ENCODE data around the gene NCR3LG1.
"Not testable (repeated sequence)": the region's sequence is repeated elsewhere in the genome, so short reads cannot be mapped to it uniquely, and the experiment has no call there.

NCR3LG1 gene

DNA sequence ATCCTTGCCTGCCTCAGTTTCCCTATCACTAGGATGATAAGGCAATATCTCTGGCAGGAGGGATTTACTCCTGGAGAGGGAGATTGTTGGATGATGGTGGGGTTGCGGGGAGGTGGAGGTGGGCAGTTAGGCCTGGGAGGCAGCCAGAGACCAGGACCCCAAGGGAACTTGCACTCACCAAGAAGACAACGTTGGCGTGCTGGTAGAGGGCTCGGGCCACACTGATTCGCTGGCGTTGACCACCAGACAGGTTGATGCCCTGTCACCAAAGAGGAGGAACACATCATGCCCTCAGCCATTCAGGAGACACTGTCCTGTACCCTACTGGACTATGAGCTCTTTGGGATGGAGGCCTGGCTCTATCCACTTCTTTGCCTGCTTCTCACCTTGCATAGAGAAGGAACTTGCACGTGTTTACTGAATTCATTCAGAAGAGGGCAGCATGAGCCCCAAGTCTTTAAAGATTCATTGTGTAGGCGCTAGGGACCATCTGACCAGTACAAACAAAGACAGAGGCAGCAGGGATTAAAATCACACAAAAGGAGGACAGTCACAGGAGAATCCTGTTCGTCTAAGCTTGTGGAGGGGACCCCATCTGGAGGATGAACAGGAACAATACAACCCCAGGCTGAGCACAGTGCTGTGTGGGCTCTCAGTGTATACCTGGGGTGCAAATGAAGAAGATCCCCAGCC, 61.0 kb downstream of the NCR3LG1 start:
- no peak for DNase-seq (ENCODE audit: low read depth)

DNA sequence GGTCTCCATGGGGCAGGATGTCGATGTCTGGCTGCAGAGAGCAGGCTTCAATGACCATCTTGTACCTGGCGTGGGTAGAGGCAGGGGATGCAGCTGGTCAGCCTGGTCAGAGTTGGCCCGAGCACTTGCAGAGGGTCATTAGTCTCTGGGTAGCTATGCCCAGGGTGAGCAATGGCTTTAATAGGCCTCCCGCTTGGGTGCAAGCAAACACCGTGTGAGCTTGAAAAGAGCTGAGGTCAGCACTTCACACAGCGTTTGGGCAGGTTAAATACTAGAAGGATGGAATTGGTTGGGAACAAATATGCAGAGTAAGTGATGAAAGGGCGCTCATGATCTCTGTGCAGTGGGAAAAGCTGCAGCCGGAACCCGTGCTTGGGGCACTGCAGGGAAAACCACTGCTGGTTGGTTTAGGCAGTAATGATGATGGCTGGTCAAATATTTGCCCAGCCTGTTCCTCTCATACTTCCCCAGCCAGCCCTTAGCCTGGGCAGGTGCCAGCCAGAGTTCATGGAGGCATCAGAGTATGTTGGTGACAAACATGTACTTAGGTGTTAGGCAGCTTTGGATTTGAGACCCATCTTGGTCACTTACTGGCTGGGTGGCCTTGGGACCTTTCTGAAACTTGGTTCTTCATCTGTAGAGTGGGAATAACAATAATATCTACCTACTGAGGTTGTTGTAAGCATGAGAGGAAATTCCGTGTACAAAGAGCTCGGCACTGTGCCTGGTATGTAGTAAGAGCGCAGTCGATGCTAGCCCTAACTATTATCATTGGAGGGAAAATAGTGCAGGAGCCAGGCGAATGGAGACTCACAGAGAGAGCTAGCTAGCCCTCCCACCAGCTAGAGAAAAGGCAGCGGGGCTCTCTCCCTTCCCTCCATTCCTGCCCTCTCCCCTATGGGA, 62.1 kb downstream of the NCR3LG1 start:
- DNase-seq (ENCODE audit: low read depth): no peak

DNA sequence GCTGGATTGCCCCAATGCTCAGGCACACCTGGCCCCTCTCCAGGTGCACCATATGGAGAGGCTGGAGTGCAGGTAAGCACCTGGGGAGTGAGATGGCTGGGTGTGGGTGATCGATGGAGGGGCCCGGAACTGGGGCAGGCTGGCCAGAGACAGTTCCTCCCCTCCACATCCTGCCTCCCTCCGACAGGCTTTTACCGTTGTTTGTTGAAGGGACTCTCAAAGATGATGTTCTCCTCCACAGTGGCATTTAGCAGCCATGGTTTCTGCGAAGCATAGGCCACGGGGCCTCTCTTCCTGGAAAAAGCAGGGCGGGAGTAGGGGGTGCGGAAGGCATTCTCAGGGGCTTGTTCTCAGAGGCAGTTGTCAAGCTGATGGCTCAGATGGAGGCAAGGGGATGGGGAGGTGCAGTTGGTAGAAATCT, 62.7 kb downstream of the NCR3LG1 start:
- DNase-seq (ENCODE audit: low read depth): no peak

DNA sequence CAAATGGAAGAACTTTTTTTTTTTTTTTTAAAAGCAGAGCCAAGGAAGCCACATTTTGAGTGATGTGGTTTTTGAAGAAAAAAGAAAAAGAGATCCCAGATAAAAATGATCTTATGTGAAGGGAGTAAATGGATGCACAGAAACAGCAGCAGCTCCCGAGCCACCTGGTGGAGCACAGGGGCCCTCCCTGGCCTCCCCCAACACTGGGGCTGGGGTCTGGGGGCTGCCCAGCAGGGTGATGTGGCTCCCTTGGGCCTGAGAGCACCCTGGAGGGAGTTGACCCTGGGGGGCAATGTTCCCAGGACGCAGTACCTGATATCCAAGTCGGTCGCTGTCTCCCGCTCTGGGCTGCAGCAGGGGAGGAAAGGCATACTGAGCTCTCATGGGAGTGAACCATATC, 63.4 kb downstream of the NCR3LG1 start:
- no peak for DNase-seq (ENCODE audit: low read depth)

DNA sequence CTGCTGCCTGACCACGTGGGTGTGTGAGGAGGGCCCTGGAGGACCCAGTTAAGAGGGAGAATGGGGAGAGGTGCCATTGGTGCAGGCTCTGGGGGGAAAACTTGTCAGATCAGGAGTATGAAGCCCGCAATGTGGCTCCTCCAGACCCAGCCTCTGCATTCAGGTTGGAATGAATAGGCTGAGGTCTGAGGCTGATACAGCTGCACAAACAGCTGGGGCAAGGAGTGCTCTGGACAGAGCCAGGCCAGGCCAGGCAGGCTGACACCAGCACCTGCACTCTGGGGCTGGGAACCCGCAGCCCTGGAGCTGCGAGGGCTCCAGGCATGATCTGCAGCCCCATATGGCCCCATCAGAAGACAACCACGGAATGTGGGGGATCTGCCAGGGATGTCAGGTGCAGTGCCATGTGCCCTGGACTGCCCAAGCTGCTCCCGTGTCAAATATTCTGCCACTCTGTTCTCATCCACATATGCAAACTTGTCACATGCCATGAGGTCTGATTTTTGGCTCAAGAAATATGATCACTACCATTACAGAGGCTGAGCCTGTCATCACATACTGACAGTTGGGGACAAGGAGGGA, 64.0 kb downstream of the NCR3LG1 start:
- no peak for DNase-seq (ENCODE audit: low read depth)

DNA sequence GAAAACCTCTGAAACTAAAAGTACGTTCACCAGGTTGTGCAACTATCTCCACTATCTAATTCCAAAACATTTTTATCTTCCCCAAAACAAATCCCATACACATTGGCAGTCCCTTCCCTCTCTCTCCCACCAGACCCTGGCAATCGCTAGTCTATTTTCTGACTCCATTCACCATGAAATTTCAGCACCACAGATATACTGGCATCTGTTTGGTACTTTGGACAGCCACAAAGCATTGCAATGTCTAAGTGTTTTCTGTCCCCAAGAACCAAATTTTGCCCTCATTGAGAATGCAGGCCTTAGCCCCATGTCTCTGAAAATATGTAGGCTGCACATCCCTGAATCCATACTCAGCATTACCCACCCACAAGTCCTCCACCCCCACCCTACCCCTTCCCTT, 64.9 kb downstream of the NCR3LG1 start:
- no peak for DNase-seq (ENCODE audit: low read depth)

DNA sequence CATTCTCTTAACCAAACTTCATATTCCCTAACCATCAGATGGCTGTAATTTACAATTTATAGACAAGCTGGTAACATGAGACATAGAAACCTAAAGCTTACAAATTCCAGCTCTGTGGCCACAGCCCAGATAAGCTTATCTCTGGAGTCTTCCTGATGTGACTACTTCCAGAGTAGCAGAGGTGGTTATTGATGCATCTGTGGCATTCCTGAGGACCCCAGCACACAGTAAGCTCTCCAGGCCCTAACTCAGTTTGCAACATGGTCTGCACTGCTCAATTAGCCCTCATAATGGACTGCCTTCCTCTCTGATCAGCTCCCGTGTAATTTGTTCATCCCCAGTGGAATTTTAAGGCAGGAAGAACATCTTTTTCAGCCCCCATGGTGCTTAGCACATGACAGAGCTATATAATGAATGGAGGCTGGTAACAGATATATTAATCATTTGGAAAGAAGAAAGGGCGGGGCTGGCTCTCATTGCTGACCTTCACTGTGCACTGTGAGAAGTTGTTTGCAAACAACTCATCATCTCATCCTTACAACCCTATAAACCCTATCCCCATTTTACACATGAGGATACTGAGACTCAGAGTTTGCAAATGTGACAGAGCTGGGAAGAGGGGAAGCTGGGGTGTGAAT, 67.0 kb downstream of the NCR3LG1 start:
- DNase-seq (ENCODE audit: low read depth): no peak

DNA sequence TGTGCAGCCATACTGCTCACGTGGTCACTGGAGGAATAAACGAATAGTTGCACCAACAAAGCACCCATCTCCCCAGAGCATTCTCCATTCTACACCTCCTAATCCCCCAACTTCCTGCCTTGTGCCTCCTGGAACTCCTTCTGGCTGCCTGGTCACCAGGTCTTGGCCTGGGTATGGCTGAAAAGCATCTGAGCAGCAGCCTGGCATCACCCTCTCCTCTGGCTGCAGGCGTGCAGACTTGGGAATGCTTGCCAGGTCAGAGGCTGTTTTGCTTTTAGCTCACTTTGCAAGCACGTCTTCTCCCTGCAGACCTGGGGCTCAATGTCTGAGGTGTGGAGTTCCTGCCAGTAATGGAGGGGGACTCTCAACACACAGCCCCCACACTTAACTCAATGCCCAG, 70.2 kb downstream of the NCR3LG1 start:
- no peak for DNase-seq (ENCODE audit: low read depth)

DNA sequence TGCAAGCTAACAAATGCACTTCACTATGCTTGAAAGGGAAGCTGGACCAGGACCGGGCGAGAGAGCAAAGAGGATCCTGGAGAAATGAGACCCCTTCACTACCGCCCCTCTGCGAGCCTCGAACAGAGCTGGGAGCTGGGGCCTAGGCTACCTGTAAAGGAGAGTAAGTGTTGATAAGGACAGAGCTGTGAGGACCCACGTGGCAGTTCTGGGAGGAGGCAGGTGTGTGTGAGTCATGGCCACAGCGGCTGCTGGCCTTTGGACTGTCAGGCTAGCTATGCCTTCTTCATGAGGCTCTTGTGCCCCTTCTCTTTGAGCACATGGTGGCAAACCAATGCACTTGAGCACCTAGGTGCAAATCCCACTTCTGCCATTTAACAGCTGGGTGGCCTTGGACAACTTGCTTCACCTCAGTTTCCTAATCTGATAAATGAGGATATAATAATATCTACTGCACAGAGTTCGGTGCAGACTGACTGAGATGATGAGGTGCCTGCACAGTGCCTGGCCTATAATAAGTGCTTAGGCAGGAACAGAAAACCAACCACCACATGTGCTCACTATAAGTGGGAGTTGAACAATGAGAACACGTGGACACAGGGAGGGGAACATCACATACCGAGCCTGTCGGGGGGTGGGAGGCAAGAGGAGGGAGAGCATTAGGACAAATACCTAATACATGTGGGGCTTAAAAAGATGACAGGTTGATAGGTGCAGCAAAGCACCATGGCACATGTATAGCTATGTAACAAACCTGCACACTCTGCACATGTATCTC, 72.1 kb downstream of the NCR3LG1 start:
- DNase-seq (ENCODE audit: low read depth): no peak

DNA sequence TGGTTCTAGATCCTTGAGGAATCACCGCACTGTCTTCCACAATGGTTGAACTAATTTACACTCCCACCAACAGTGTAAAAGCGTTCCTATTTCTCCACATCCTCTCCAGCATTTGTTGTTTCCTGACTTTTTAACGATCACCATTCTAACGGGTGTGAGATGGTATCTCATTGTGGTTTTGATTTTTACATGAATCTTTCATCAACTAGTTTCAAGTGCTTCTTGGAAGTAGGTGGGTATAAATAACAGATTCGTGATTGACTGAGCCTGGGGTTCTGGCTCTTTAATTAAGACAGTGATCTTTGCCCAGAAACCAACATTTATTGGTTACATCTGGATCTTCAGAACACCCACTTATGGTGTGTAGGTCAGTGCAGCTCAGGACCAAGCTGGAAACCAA, 74.6 kb downstream of the NCR3LG1 start:
- not testable (repeated sequence) for DNase-seq (ENCODE audit: low read depth)
